ENCODE data around the gene YEATS4. TPM values are rescaled to one million over a fixed set of nuclear protein-coding genes. Genes with fewer than 3 reads are reported as not detected.

YEATS4 gene
- total RNA-seq, 6 donors from 2014 or later, result 1.00 to 12.8 (median 10.2) TPM

GRCh38 chr12:69386921-69387320 is 27.4 kb downstream of the YEATS4 start:
- ATAC-seq (ENCODE audit: low FRiP score in 2 of 2) (no peak), DNase-seq (no peak)
- H3K27ac ChIP-seq, result no peak overlapping the region
- H3K9me3 ChIP-seq, result no peaks in the 10 kb centered on the region
- H3K36me3 ChIP-seq, result peaks cover 0 to 9% (median 2%) of the 10 kb centered on the region in 4 donors
- no peaks in the 10 kb centered on the region for H3K27me3 ChIP-seq
- 87 to 94% methylated on average over 2 of the region's 2 CpGs for WGBS, 2 donors
- H3K4me1 ChIP-seq, result no peaks in the 10 kb centered on the region
- H3K4me3 ChIP-seq, result no peak overlapping the region
- TF ChIP-seq POLR2A (IDR thresholded peaks at IDR 0.05) (no peak), POLR2AphosphoS5 (IDR thresholded peaks at IDR 0.05) (no peak), EP300 (IDR thresholded peaks at IDR 0.05) (no peak)
- TF ChIP-seq, protein P1, sequence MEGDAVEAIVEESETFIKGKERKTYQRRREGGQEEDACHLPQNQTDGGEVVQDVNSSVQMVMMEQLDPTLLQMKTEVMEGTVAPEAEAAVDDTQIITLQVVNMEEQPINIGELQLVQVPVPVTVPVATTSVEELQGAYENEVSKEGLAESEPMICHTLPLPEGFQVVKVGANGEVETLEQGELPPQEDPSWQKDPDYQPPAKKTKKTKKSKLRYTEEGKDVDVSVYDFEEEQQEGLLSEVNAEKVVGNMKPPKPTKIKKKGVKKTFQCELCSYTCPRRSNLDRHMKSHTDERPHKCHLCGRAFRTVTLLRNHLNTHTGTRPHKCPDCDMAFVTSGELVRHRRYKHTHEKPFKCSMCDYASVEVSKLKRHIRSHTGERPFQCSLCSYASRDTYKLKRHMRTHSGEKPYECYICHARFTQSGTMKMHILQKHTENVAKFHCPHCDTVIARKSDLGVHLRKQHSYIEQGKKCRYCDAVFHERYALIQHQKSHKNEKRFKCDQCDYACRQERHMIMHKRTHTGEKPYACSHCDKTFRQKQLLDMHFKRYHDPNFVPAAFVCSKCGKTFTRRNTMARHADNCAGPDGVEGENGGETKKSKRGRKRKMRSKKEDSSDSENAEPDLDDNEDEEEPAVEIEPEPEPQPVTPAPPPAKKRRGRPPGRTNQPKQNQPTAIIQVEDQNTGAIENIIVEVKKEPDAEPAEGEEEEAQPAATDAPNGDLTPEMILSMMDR (IDR thresholded peaks at IDR 0.05), result no peak

GRCh38 chr12:69388371-69388770 is 28.8 kb downstream of the YEATS4 start:
- Histone ChIP-seq H3K36me3 (peaks cover 0 to 9% (median 3%) of the 10 kb centered on the region in 4 donors), H3K27ac (no peak overlapping the region), H3K4me3 (no peak overlapping the region), H3K27me3 (no peaks in the 10 kb centered on the region), H3K9me3 (no peaks in the 10 kb centered on the region), H3K4me1 (no peaks in the 10 kb centered on the region)
- TF ChIP-seq, protein P1 (IDR thresholded peaks at IDR 0.05), result peak; percentile 16 to 59 (median 42)
- no peak for TF ChIP-seq POLR2AphosphoS5 (IDR thresholded peaks at IDR 0.05)
- ATAC-seq (ENCODE audit: low FRiP score in 2 of 2) (peak in 1 of 2 donors; percentile 68), DNase-seq (no peak)
- 88 to 91% methylated on average over 1 of the region's 1 CpG for WGBS, 2 donors

GRCh38 chr12:69389831-69390230 is 30.3 kb downstream of the YEATS4 start:
- H3K4me1 ChIP-seq, result no peaks in the 10 kb centered on the region
- peaks cover 0 to 9% (median 4%) of the 10 kb centered on the region in 4 donors for H3K36me3 ChIP-seq
- 41 to 62% methylated on average over 1 of the region's 1 CpG for WGBS, 2 donors
- no peaks in the 10 kb centered on the region for H3K27me3 ChIP-seq
- DNase-seq (no peak), ATAC-seq (ENCODE audit: low FRiP score in 2 of 2) (no peak)
- no peaks in the 10 kb centered on the region for H3K9me3 ChIP-seq
- H3K27ac ChIP-seq, result no peak overlapping the region
- no peak overlapping the region for H3K4me3 ChIP-seq
- TF ChIP-seq POLR2A (IDR thresholded peaks at IDR 0.05) (no peak), EP300 (IDR thresholded peaks at IDR 0.05) (no peak), POLR2AphosphoS5 (IDR thresholded peaks at IDR 0.05) (no peak)
- TF ChIP-seq, protein P1 (IDR thresholded peaks at IDR 0.05), result no peak

- Histone ChIP-seq H3K9me3 (peaks cover 0 to 6% (median 1%) of the 10 kb centered on the region in 4 donors), H3K4me3 (no peak overlapping the region), H3K36me3 (peaks cover 0 to 9% (median 4%) of the 10 kb centered on the region in 4 donors), H3K4me1 (no peaks in the 10 kb centered on the region), H3K27ac (no peak overlapping the region), H3K27me3 (no peaks in the 10 kb centered on the region)
- no peak for TF ChIP-seq EP300 (IDR thresholded peaks at IDR 0.05)
- no peak for TF ChIP-seq POLR2A (IDR thresholded peaks at IDR 0.05)
- no peak for TF ChIP-seq POLR2AphosphoS5 (IDR thresholded peaks at IDR 0.05)
- TF ChIP-seq, protein P1 (IDR thresholded peaks at IDR 0.05), result no peak
- ATAC-seq (ENCODE audit: low FRiP score in 2 of 2) (no peak), DNase-seq (no peak)
- 92 to 98% methylated on average over 1 of the region's 1 CpG for WGBS, 2 donors
These were observed 32.8 kb downstream of the YEATS4 start for GRCh38 chr12:69392179-69392928.

GRCh38 chr12:69396041-69396440 is 36.5 kb downstream of the YEATS4 start:
- no peak for DNase-seq
- H3K27me3 ChIP-seq, result no peaks in the 10 kb centered on the region
- no peak overlapping the region for H3K4me3 ChIP-seq
- no peak for TF ChIP-seq EP300 (IDR thresholded peaks at IDR 0.05)
- no peak for TF ChIP-seq POLR2A (IDR thresholded peaks at IDR 0.05)
- no peak for TF ChIP-seq POLR2AphosphoS5 (IDR thresholded peaks at IDR 0.05)
- TF ChIP-seq, protein P1 (IDR thresholded peaks at IDR 0.05), result no peak
- WGBS, 2 donors, result 71 to 85% methylated on average over 1 of the region's 1 CpG
- H3K36me3 ChIP-seq, result peaks cover 0 to 5% (median 1%) of the 10 kb centered on the region in 4 donors
- H3K4me1 ChIP-seq, result no peaks in the 10 kb centered on the region
- peaks cover 0 to 6% (median 1%) of the 10 kb centered on the region in 4 donors for H3K9me3 ChIP-seq
- H3K27ac ChIP-seq, result no peak overlapping the region
- ATAC-seq (ENCODE audit: low FRiP score in 2 of 2), result peak in 1 of 2 donors; percentile 24
